Measurements from ENCODE around the gene ACP3. TPM values are rescaled to one million over a fixed set of nuclear protein-coding genes. Genes with fewer than 3 reads are reported as not detected.

ACP3 gene
- total RNA-seq, 4 donors from 2014 or later, result 0.22 TPM; not detected in 3

GRCh38 chr3:132279030-132279429 lies 38.2 kb upstream of the ACP3 start:
- TF ChIP-seq, protein P1, sequence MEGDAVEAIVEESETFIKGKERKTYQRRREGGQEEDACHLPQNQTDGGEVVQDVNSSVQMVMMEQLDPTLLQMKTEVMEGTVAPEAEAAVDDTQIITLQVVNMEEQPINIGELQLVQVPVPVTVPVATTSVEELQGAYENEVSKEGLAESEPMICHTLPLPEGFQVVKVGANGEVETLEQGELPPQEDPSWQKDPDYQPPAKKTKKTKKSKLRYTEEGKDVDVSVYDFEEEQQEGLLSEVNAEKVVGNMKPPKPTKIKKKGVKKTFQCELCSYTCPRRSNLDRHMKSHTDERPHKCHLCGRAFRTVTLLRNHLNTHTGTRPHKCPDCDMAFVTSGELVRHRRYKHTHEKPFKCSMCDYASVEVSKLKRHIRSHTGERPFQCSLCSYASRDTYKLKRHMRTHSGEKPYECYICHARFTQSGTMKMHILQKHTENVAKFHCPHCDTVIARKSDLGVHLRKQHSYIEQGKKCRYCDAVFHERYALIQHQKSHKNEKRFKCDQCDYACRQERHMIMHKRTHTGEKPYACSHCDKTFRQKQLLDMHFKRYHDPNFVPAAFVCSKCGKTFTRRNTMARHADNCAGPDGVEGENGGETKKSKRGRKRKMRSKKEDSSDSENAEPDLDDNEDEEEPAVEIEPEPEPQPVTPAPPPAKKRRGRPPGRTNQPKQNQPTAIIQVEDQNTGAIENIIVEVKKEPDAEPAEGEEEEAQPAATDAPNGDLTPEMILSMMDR (IDR thresholded peaks at IDR 0.05 in 4 of 5, conservative IDR thresholded peaks at IDR 0.05 in 1 of 5), result no peak
- no peak for TF ChIP-seq POLR2A (IDR thresholded peaks at IDR 0.05)
- Histone ChIP-seq H3K27ac (no peak overlapping the region), H3K27me3 (no peaks in the 10 kb centered on the region), H3K4me3 (no peak overlapping the region), H3K9me3 (no peaks in the 10 kb centered on the region), H3K4me1 (no peaks in the 10 kb centered on the region), H3K36me3 (no peaks in the 10 kb centered on the region)
- ATAC-seq, result no peak
- in situ Hi-C loops (cut with MboI; ENCODE audit: low sequenced_read_pairs in 4 of 4) (no loop called here), intact Hi-C loops (cut with DNase I; ENCODE audit: low total_unique reads) (no loop called here)
- DNase-seq, result no peak

DNA sequence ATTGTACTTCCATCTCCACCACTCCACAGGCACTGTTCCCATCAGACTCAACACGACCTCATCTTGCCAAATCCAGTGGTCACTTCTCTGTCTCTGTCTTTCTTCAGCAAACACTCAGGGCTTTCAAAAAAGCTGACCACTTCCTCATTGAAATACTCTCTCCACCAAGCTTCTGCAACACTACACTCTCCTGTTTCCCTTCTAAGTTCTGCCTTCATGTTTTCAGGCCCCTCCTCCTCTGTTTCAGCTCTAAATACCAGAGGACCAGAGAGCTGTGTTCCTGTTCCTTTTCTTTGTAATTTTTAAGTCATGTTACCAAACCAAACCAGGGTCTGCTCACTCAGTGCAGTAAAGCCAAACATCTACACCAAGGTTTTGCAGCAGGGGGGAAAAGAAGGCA lies 33.8 kb upstream of the ACP3 start:
- TF ChIP-seq, protein P1 (IDR thresholded peaks at IDR 0.05 in 4 of 5, conservative IDR thresholded peaks at IDR 0.05 in 1 of 5), result no peak
- no peak for TF ChIP-seq POLR2A (IDR thresholded peaks at IDR 0.05)
- intact Hi-C loops (cut with DNase I; ENCODE audit: low total_unique reads), result no loop called here

GRCh38 chr3:132283916-132284405 lies 33.2 kb upstream of the ACP3 start:
- Histone ChIP-seq H3K27me3 (no peaks in the 10 kb centered on the region), H3K4me1 (no peaks in the 10 kb centered on the region), H3K9me3 (no peaks in the 10 kb centered on the region), H3K27ac (no peak overlapping the region), H3K36me3 (no peaks in the 10 kb centered on the region), H3K4me3 (no peak overlapping the region)
- ATAC-seq (no peak), DNase-seq (no peak)
- TF ChIP-seq, protein P1 (IDR thresholded peaks at IDR 0.05 in 4 of 5, conservative IDR thresholded peaks at IDR 0.05 in 1 of 5), result no peak
- TF ChIP-seq POLR2A (IDR thresholded peaks at IDR 0.05), result no peak
- in situ Hi-C loops (cut with MboI; ENCODE audit: low sequenced_read_pairs in 4 of 4) (no loop called here), intact Hi-C loops (cut with DNase I; ENCODE audit: low total_unique reads) (no loop called here)

More for the DNA sequence above, 33.8 kb upstream of the ACP3 start:
- ATAC-seq (no peak), DNase-seq (peak in 1 of 2 donors; percentile 13)
- in situ Hi-C loops (cut with MboI; ENCODE audit: low sequenced_read_pairs in 4 of 4), result no loop called here
- H3K4me3 ChIP-seq, result no peak overlapping the region
- no peaks in the 10 kb centered on the region for H3K27me3 ChIP-seq
- no peaks in the 10 kb centered on the region for H3K4me1 ChIP-seq
- no peak overlapping the region for H3K27ac ChIP-seq
- H3K9me3 ChIP-seq, result no peaks in the 10 kb centered on the region
- H3K36me3 ChIP-seq, result no peaks in the 10 kb centered on the region

DNA sequence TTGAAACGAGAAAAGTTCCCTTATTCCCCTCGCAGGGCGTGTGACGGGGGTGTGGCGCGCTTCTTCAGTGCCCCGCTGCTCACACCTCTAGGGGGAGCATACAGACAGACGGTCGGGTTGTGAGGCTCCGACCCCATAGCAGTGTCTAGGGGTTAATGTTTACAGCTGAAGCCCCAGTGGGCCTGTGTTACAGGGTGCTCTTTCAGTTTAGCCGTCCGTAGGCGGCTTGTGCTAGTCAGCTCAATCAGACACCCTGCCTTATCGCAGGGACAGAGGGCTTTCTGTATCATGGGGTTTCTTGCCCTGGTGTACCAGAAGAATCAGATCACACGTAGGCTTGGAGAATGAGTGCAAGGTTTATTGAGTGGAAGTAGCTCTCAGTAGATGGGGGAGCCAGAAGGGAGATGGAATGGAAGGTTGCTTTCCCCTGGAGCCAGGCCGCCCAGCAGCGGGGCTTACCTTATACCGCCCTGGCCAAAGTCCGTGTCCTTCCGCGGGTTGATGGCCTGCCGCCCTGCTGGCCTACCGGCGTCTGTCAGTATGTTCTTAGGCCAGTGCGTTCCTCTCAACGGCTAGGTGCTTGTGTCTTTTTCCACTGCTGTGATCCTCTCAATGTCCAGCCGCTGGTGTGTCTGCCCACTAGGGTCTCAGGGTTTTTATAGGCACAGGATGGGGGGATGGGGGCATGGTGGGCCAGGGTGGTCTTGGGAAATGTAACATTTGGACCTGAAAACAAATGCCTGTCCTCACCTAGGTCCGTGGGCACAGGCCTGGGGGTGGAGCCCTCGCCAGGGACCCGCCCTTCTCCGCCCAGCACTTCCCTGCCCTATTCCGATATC lies 32.2 kb upstream of the ACP3 start:
- no peak for ATAC-seq
- no peak for TF ChIP-seq POLR2A (IDR thresholded peaks at IDR 0.05)
- TF ChIP-seq, protein P1 (IDR thresholded peaks at IDR 0.05 in 4 of 5, conservative IDR thresholded peaks at IDR 0.05 in 1 of 5), result no peak
- Histone ChIP-seq H3K4me3 (no peak overlapping the region), H3K9me3 (no peaks in the 10 kb centered on the region), H3K27me3 (no peaks in the 10 kb centered on the region), H3K27ac (no peak overlapping the region), H3K4me1 (no peaks in the 10 kb centered on the region), H3K36me3 (no peaks in the 10 kb centered on the region)
- DNase-seq, result no peak
- intact Hi-C loops (cut with DNase I; ENCODE audit: low total_unique reads), result no loop called here
- in situ Hi-C loops (cut with MboI; ENCODE audit: low sequenced_read_pairs in 4 of 4), result no loop called here

Data from gastrocnemius medialis (tissue), 4 donors.